T47D (cell line): ENCODE data around the gene LIME1.

Source experiments
- DNase-seq, 2 experiments: peaks; one replicate each; pipeline versions ENCODE4 v3.0.0 to v3.0.0-alpha.2; 2011 to 2012; ENCODE audit warnings: low read depth in 1 of 2, low spot score in 1 of 2
- JUND ChIP-seq: IDR thresholded peaks from 2 replicates; pipeline ENCODE4 v1.6.1; 2012; ENCODE audit warnings: low read depth
- in situ Hi-C: cut with HindIII; loops from 2 replicates; pipeline ENCODE4 v1.10.0; 2016; ENCODE audit warnings: low sequenced_read_pairs, low pct_unique_long_range_greater_than_20kb

The LIME1 gene

GRCh38 chr20:63746751-63747315 lies 10.4 kb downstream of the LIME1 start:
- in situ Hi-C loops: no loop called here
- no peak for DNase-seq
- TF ChIP-seq JUND: no peak

GRCh38 chr20:63747622-63748069 lies 11.2 kb downstream of the LIME1 start:
- DNase-seq: peak in 1 of 2 experiments; percentile 35
- TF ChIP-seq JUND: no peak
- in situ Hi-C loops: no loop called here

GRCh38 chr20:63748070-63748933 lies 11.8 kb downstream of the LIME1 start:
- no peak for TF ChIP-seq JUND
- peak in 1 of 2 experiments; percentile 33 for DNase-seq
- in situ Hi-C loops: no loop called here

GRCh38 chr20:63748934-63749270 lies 12.4 kb downstream of the LIME1 start:
- in situ Hi-C loops: no loop called here
- no peak for TF ChIP-seq JUND
- no peak for DNase-seq

- no peak for TF ChIP-seq JUND
- no peak for DNase-seq
- in situ Hi-C loops: no loop called here
Measured at GRCh38 chr20:63749597-63750508, 13.4 kb downstream of the LIME1 start.

GRCh38 chr20:63750807-63751470 lies 14.5 kb downstream of the LIME1 start:
- in situ Hi-C loops: no loop called here
- TF ChIP-seq JUND: no peak
- no peak for DNase-seq

- in situ Hi-C loops: no loop called here
- no peak for TF ChIP-seq JUND
- DNase-seq: no peak
Measured at GRCh38 chr20:63751471-63752271, 15.2 kb downstream of the LIME1 start.

- in situ Hi-C loops: no loop called here
- DNase-seq: no peak
- no peak for TF ChIP-seq JUND
Measured at GRCh38 chr20:63752411-63753101, 16.1 kb downstream of the LIME1 start.

GRCh38 chr20:63753381-63753780 lies 16.9 kb downstream of the LIME1 start:
- in situ Hi-C loops: no loop called here
- no peak for TF ChIP-seq JUND
- DNase-seq: no peak

- no peak for TF ChIP-seq JUND
- in situ Hi-C loops: no loop called here
- DNase-seq: no peak
Measured at GRCh38 chr20:63754008-63754407, 17.5 kb downstream of the LIME1 start.
